Astrocyte of the spinal cord (primary cell): ENCODE results near the gene RELL2.

ENCODE experiments used
- DNase-seq: peaks from one replicate; pipeline ENCODE4 v3.0.0; 2011; ENCODE audit warnings: low read depth, low spot score
- H3K4me3 ChIP-seq: 2 replicates; pipeline ENCODE4 v1.5.1; 2011; ENCODE audit warnings: low read depth, mild to moderate bottlenecking, low read length, moderate library complexity
- CTCF ChIP-seq: IDR thresholded peaks from 2 replicates; pipeline ENCODE4 v1.5.1; 2012; ENCODE audit warnings: low read depth, mild to moderate bottlenecking, low read length, inconsistent platforms
- in situ Hi-C: cut with HindIII; loops from 2 replicates; pipeline ENCODE4 v1.10.0; 2017; ENCODE audit warnings: low sequenced_read_pairs

RELL2 gene

GRCh38 chr5:141618804-141619554, 17.8 kb upstream of the RELL2 start, which contains the start of gene DIAPH1:
DIAPH1 (minus strand) TSS chr5:141619000; CDS start chr5:141618914, 86 bp downstream.
- TF ChIP-seq CTCF, result peak; percentile 94
- H3K4me3 ChIP-seq, result peak within 1 kb of the TSS; percentile 84
- in situ Hi-C loops, result no loop called here
- DNase-seq, result peak; percentile 98

- in situ Hi-C loops, result no loop called here
- no peak overlapping the region for H3K4me3 ChIP-seq
- TF ChIP-seq CTCF, result no peak
- no peak for DNase-seq
Observed at GRCh38 chr5:141623186-141623585, 13.6 kb upstream of the RELL2 start.

- H3K4me3 ChIP-seq, result no peak overlapping the region
- no peak for TF ChIP-seq CTCF
- DNase-seq, result no peak
- in situ Hi-C loops, result no loop called here
Observed at GRCh38 chr5:141623611-141624010, 13.2 kb upstream of the RELL2 start.

GRCh38 chr5:141628175-141628788, 8.5 kb upstream of the RELL2 start:
- no peak for DNase-seq
- in situ Hi-C loops, result no loop called here
- no peak overlapping the region for H3K4me3 ChIP-seq
- TF ChIP-seq CTCF, result no peak

- TF ChIP-seq CTCF, result no peak
- DNase-seq, result no peak
- in situ Hi-C loops, result no loop called here
- H3K4me3 ChIP-seq, result no peak overlapping the region
Observed at GRCh38 chr5:141630570-141631140, 6.1 kb upstream of the RELL2 start.

- no peak overlapping the region for H3K4me3 ChIP-seq
- in situ Hi-C loops, result no loop called here
- no peak for DNase-seq
- TF ChIP-seq CTCF, result no peak
Observed at GRCh38 chr5:141632650-141633049, 4.1 kb upstream of the RELL2 start.
